ENCODE results near the gene PCDHGA12. TPM values are rescaled to one million over a fixed set of nuclear protein-coding genes. Genes with fewer than 3 reads are reported as not detected.
"Not testable (repeated sequence)": the region's sequence is repeated elsewhere in the genome, so short reads cannot be mapped to it uniquely, and the experiment has no call there.

Gene PCDHGA12
- polyA plus RNA-seq, 3 donors, result 0.48 to 2.0 (median 1.2) TPM

GRCh38 chr5:141402553-141403243, 27.6 kb upstream of the PCDHGA12 start, which contains the start of gene PCDHGA9:
TSS of gene PCDHGA9 (plus strand) at chr5:141402778. CDS start at chr5:141402953, 175 bp downstream.
- WGBS, 3 donors, result 14 to 16% (median 15%) methylated on average over 27 of the region's 27 CpGs
- no peak within 1 kb of the TSS for H3K27ac ChIP-seq (ENCODE audit: low read depth, low read length)

DNA sequence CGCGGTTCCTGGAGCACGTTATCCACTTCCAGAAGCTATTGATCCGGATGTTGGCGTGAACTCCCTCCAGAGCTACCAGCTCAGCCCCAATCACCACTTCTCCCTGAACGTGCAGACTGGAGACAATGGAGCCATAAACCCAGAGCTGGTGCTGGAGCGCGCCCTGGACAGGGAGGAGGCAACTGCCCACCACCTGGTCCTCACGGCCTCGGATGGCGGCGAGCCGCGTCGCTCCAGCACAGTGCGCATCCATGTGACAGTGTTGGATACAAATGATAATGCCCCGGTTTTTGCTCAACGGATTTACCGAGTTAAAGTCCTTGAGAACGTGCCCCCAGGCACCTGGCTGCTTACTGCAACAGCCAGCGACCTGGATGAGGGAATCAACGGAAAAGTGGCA, 26.9 kb upstream of the PCDHGA12 start:
- WGBS, 3 donors, result 18 to 33% (median 23%) methylated on average over 22 of the region's 22 CpGs
- no peak overlapping the region for H3K27ac ChIP-seq (ENCODE audit: low read depth, low read length)

GRCh38 chr5:141407790-141408505, 22.4 kb upstream of the PCDHGA12 start, which contains the start of gene PCDHGB6:
TSS of gene PCDHGB6 (plus strand) at chr5:141408021. CDS start at chr5:141408203, 182 bp downstream.
- H3K27ac ChIP-seq (ENCODE audit: low read depth, low read length), result not testable (repeated sequence)
- WGBS, 3 donors, result 9 to 12% (median 10%) methylated on average over 46 to 49 of the region's 51 CpGs

GRCh38 chr5:141409598-141410306, 20.6 kb upstream of the PCDHGA12 start:
- WGBS, 3 donors, result 17 to 27% (median 24%) methylated on average over 64 of the region's 64 CpGs
- H3K27ac ChIP-seq (ENCODE audit: low read depth, low read length), result no peak overlapping the region

DNA sequence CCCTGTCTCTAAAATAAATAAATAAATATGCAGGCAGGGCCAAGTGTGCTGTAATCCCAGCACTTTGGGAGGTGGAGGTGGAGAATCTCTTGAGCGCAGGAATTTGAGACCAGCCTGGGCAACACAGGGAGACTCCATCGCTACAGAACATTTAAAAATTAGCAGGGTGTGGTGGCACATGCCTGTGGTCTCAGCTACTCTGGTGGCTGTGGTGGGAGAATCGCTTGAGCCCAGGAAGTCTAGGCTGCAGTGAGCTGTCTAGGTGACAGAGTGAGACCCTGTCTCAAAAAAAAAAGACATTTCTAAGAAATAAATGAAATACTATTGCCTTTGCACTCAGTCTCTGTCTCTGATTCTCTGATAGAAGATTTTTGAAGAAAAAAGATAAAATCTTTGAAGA, 18.7 kb upstream of the PCDHGA12 start:
- H3K27ac ChIP-seq (ENCODE audit: low read depth, low read length), result no peak overlapping the region
- 60 to 67% (median 61%) methylated on average over 3 of the region's 3 CpGs for WGBS, 3 donors

GRCh38 chr5:141412854-141413539, 17.3 kb upstream of the PCDHGA12 start, which contains the start of gene PCDHGA10:
TSS of gene PCDHGA10 (plus strand) at chr5:141412987. CDS start at chr5:141413176, 189 bp downstream.
- WGBS, 3 donors, result 15 to 19% (median 15%) methylated on average over 31 of the region's 31 CpGs
- H3K27ac ChIP-seq (ENCODE audit: low read depth, low read length), result no peak within 1 kb of the TSS

DNA sequence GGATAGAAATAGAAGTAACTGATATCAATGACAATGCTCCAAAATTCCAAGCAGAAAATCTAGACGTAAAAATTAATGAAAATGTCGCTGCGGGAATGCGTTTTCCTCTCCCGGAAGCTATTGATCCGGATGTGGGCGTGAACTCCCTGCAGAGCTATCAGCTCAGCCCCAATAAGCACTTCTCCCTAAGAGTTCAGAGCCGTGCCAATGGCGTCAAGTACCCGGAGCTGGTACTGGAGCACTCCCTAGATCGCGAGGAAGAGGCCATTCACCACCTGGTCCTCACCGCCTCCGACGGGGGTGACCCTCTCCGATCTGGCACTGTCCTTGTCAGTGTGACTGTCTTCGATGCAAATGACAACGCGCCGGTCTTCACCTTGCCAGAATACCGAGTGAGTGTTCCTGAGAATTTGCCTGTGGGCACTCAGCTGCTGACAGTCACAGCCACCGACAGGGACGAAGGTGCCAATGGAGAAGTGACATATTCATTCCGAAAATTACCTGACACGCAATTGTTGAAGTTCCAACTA, 16.7 kb upstream of the PCDHGA12 start:
- no peak overlapping the region for H3K27ac ChIP-seq (ENCODE audit: low read depth, low read length)
- 15 to 18% (median 16%) methylated on average over 25 of the region's 25 CpGs for WGBS, 3 donors

- 26 to 29% (median 26%) methylated on average over 37 to 46 of the region's 46 CpGs for WGBS, 3 donors
- not testable (repeated sequence) for H3K27ac ChIP-seq (ENCODE audit: low read depth, low read length)
These were observed 15.6 kb upstream of the PCDHGA12 start for GRCh38 chr5:141414548-141415274.

DNA sequence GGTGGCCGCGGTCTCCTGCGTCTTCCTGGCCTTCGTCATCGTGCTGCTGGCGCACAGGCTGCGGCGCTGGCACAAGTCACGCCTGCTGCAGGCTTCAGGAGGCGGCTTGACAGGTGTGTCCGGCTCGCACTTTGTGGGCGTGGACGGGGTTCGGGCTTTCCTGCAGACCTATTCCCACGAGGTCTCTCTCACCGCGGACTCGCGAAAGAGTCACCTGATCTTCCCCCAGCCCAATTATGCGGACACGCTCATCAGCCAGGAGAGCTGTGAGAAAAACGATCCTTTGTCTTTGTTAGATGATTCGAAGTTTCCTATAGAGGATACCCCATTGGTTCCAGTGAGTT, 15.1 kb upstream of the PCDHGA12 start:
- WGBS, 3 donors, result 21 to 29% (median 23%) methylated on average over 24 of the region's 24 CpGs
- not testable (repeated sequence) for H3K27ac ChIP-seq (ENCODE audit: low read depth, low read length)

DNA sequence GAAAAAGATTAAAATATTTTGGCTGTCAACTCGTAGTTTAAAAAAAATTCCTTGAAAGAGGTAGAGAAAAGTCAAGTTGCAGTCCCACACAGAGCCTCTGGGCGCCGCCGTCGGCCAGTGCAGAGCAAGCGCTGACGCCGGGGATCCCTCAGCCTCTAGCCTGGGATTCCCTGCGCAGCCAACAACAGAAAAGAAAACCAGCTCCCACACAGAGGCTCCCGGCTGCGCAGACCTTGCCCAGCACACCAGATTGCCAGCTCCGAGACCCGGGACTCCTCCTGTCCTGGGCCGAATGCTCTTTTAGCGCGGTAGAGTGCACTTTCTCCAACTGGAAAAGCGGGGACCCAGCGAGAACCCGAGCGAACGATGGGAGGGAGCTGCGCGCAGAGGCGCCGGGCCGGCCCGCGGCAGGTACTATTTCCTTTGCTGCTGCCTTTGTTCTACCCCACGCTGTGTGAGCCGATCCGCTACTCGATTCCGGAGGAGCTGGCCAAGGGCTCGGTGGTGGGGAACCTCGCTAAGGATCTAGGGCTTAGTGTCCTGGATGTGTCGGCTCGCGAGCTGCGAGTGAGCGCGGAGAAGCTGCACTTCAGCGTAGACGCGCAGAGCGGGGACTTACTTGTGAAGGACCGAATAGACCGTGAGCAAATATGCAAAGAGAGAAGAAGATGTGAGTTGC, 12.7 kb upstream of the PCDHGA12 start, which contains the start of gene PCDHGB7:
TSS of gene PCDHGB7 (plus strand) at position 184 of the 679 bp plus-strand sequence. CDS start at position 367, 183 bp downstream.
- WGBS, 3 donors, result 6 to 10% (median 7%) methylated on average over 39 to 47 of the region's 47 CpGs
- H3K27ac ChIP-seq (ENCODE audit: low read depth, low read length), result not testable (repeated sequence)

- WGBS, 3 donors, result 21 to 31% (median 30%) methylated on average over 74 of the region's 74 CpGs
- H3K27ac ChIP-seq (ENCODE audit: low read depth, low read length), result no peak overlapping the region
These were observed 11.0 kb upstream of the PCDHGA12 start for GRCh38 chr5:141419074-141419880.

GRCh38 chr5:141420855-141421488, 9.3 kb upstream of the PCDHGA12 start, which contains the start of gene PCDHGA11:
TSS of gene PCDHGA11 (plus strand) at chr5:141421051. CDS start at chr5:141421228, 177 bp downstream.
- no peak within 1 kb of the TSS for H3K27ac ChIP-seq (ENCODE audit: low read depth, low read length)
- WGBS, 3 donors, result 9 to 11% (median 10%) methylated on average over 42 of the region's 42 CpGs

DNA sequence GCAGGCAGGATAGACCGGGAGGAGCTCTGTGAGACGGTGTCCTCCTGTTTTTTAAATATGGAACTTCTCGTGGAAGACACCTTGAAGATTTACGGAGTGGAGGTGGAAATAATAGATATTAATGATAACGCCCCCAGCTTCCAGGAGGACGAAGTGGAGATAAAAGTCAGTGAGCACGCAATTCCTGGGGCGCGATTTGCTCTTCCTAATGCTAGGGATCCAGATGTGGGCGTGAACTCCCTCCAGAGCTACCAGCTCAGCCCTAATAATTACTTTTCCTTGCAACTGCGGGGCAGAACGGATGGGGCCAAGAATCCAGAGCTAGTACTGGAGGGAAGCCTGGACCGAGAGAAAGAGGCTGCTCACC, 8.8 kb upstream of the PCDHGA12 start:
- WGBS, 3 donors, result 8 to 13% (median 13%) methylated on average over 13 of the region's 13 CpGs
- no peak overlapping the region for H3K27ac ChIP-seq (ENCODE audit: low read depth, low read length)

GRCh38 chr5:141422742-141423291, 7.5 kb upstream of the PCDHGA12 start:
- no peak overlapping the region for H3K27ac ChIP-seq (ENCODE audit: low read depth, low read length)
- WGBS, 3 donors, result 16 to 25% (median 23%) methylated on average over 35 to 42 of the region's 42 CpGs

DNA sequence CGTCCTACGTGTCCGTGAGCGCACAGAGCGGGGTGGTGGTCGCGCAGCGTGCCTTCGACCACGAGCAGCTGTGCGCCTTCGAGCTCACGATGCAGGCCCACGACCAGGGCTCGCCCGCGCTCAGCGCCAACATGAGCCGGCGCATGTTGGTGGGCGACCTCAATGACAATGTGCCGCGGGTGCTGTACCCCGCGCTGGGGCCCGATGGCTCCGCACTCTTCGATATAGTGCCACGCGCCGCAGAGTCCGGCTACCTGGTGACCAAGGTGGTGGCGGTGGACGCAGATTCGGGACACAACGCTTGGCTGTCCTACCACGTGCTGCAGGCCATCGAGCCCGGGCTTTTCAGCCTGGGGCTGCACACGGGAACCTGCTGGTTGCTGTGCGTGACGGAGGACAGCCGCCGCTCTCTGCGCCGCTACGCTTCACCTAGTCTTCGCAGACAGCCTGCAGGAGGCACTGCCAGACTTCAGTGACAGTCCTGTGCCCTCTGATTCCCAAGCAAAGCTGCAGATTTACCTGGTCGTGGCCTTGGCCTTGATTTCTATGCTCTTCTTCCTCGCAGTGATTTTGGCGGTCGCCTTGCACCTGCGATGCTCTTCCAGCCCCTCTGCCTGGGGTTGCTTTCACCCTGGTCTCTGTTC, 2.4 kb upstream of the PCDHGA12 start:
- 34 to 46% (median 43%) methylated on average over 53 of the region's 53 CpGs for WGBS, 3 donors
- no peak overlapping the region for H3K27ac ChIP-seq (ENCODE audit: low read depth, low read length)
